K562 (cell line): ENCODE data around the gene SLC12A3. TPM values are rescaled to one million over a fixed set of nuclear protein-coding genes. Genes with fewer than 3 reads are reported as not detected.

Experiments used
- ATAC-seq: fragments of 200-7000 bp; cut with Tn5 transposase; 3 replicates; pipeline ENCODE4 v1.9.1; 2020; ENCODE audit warnings: moderate library complexity
- BruUV-seq: library from RNA; stranded (reverse); fragments of 400-500 nt; replicated peaks from 2 replicates; lab custom pipeline; 2021; lab: Mats Ljungman, UMichigan
- CTCF ChIA-PET: fragments of 300-600 bp; formaldehyde crosslinking; extraction: SDS; loops from one replicate; lab custom pipeline; 2021; ENCODE audit warnings: low intra/inter-chr PET ratio; lab: Yijun Ruan, JAX
- POLR2A ChIA-PET: fragments of 300-600, 350-650 bp; sonication (Branson Sonifier 250); formaldehyde crosslinking; extraction: SDS; loops from one replicate; lab custom pipeline; 2021; ENCODE audit warnings: antibody characterized with exemption, inconsistent platforms; lab: Yijun Ruan, JAX
- DNase-seq, 4 experiments: peaks; one replicate each; pipeline versions ENCODE4 v3.0.0 to v3.0.0-alpha.2; 2011 to 2018; ENCODE audit warnings: low spot score in 3 of 4, mixed read lengths in 3 of 4; ENCODE audit errors: extremely low read depth in 1 of 4
- FAIRE-seq: peaks from 2 replicates; lab custom pipeline; 2011; peaks lifted over from hg19 to GRCh38; lab: Jason Lieb, UNC
- H2AFZ ChIP-seq: 2 replicates; pipeline ENCODE4 v1.6.0; 2011; ENCODE audit warnings: low read depth, low read length, control low read depth, inconsistent platforms
- H3K27ac ChIP-seq: fragments of 200-600 bp; 3 replicates; pipeline ENCODE4 v1.8.0; 2011; ENCODE audit warnings: low read depth, mild to moderate bottlenecking, control low read depth, inconsistent platforms, low read length, moderate library complexity, mixed read lengths; ENCODE audit errors: extremely low read depth
- H3K27me3 ChIP-seq, 2 experiments: fragments of 300-600 bp in 1 of 2; 2 replicates in 1 of 2; 3 replicates in 1 of 2; pipeline versions ENCODE4 v1.6.0 to v1.8.0; 2011; ENCODE audit warnings: inconsistent platforms in 2 of 2, low read length in 2 of 2, mild to moderate bottlenecking in 1 of 2, mixed read lengths in 1 of 2, moderate library complexity in 1 of 2; ENCODE audit not compliant: control insufficient read depth in 2 of 2, insufficient read depth in 2 of 2
- H3K36me3 ChIP-seq: fragments of 300-600 bp; 3 replicates; pipeline ENCODE4 v1.8.0; 2011; ENCODE audit warnings: mild to moderate bottlenecking, low read length, inconsistent platforms; ENCODE audit not compliant: control insufficient read depth, insufficient read depth
- H3K4me1 ChIP-seq, 2 experiments: fragments of 200-600 bp in 1 of 2; replicated peaks in 1 of 2; 2 replicates in 1 of 2; 3 replicates in 1 of 2; pipeline versions ENCODE4 v1.5.1 to v1.8.0; 2011; ENCODE audit warnings: inconsistent platforms in 2 of 2, low read length in 2 of 2, mild to moderate bottlenecking in 1 of 2, mixed read lengths in 1 of 2, moderate library complexity in 1 of 2; ENCODE audit not compliant: control insufficient read depth in 2 of 2, insufficient read depth in 2 of 2
- H3K4me2 ChIP-seq: 2 replicates; pipeline ENCODE4 v1.6.1; 2011; ENCODE audit warnings: low read length, control low read depth, inconsistent platforms, mixed read lengths; ENCODE audit not compliant: insufficient read depth
- H3K4me3 ChIP-seq: fragments of 200-600 bp; sonication (generic), shearing (Covaris generic); 2 replicates; pipeline ENCODE4 v1.5.1; 2016; ENCODE audit warnings: control low read depth, inconsistent platforms
- H3K79me2 ChIP-seq: fragments of 200-600 bp; 3 replicates; pipeline ENCODE4 v1.8.0; 2011; ENCODE audit warnings: low read length, inconsistent platforms; ENCODE audit not compliant: control insufficient read depth, insufficient read depth
- H3K9ac ChIP-seq, 2 experiments: 2 replicates each; pipeline versions ENCODE4 v1.6.0 to v1.6.1; 2011; ENCODE audit warnings: low read depth in 2 of 2, low read length in 2 of 2, control low read depth in 1 of 2, inconsistent platforms in 1 of 2, mild to moderate bottlenecking in 1 of 2, mixed read lengths in 1 of 2; ENCODE audit not compliant: insufficient read depth in 1 of 2
- H3K9me1 ChIP-seq: one replicate; pipeline ENCODE4 v1.6.0; 2011; ENCODE audit warnings: inconsistent platforms, mild to moderate bottlenecking, low read length, moderate library complexity; ENCODE audit not compliant: control insufficient read depth, insufficient read depth
- H3K9me3 ChIP-seq: replicated peaks from 2 replicates; pipeline ENCODE4 v1.5.1; 2011; ENCODE audit warnings: low read depth, low read length, inconsistent platforms; ENCODE audit not compliant: control insufficient read depth, insufficient read depth
- H4K20me1 ChIP-seq: replicated peaks from 2 replicates; pipeline ENCODE4 v1.6.1; 2011; ENCODE audit warnings: low read length, inconsistent platforms, mixed read lengths; ENCODE audit not compliant: control insufficient read depth, insufficient read depth
- ARID1B ChIP-seq: fragments of 450-650 bp; IDR thresholded peaks from 2 replicates; pipeline ENCODE4 v1.6.1; 2016; ENCODE audit warnings: antibody characterized with exemption, mild to moderate bottlenecking, inconsistent platforms
- CBFA2T3 ChIP-seq: fragments of 450-650 bp; IDR thresholded peaks from 2 replicates; pipeline ENCODE4 v1.6.1; 2017
- HDAC8 ChIP-seq: fragments of 450-650 bp; IDR thresholded peaks from 2 replicates; pipeline ENCODE4 v1.6.1; 2016; ENCODE audit warnings: mild to moderate bottlenecking, missing genetic modification characterization, moderate library complexity, missing compliant biosample characterization
- KDM4B ChIP-seq, 2 experiments: fragments of 450-650 bp in 1 of 2; sonication (generic) in 1 of 2; IDR thresholded peaks; 2 replicates each; pipeline ENCODE4 v1.6.1; 2016 to 2017; ENCODE audit warnings: borderline replicate concordance in 2 of 2, antibody characterized with exemption in 1 of 2, low read depth in 1 of 2, mild to moderate bottlenecking in 1 of 2
- MEF2A ChIP-seq: IDR thresholded peaks from 2 replicates; pipeline ENCODE4 v1.6.1; 2011; ENCODE audit warnings: low read depth, mild to moderate bottlenecking, low read length, moderate library complexity; ENCODE audit not compliant: control insufficient read depth
- NFYB ChIP-seq: IDR thresholded peaks from 2 replicates; pipeline ENCODE4 v1.6.1; 2011; ENCODE audit warnings: mild to moderate bottlenecking, moderate library complexity; ENCODE audit not compliant: insufficient read length; ENCODE audit errors: extremely low read depth
- SIN3A ChIP-seq, 2 experiments: fragments of 150-350 bp in 1 of 2; IDR thresholded peaks; 2 replicates each; pipeline ENCODE4 v1.6.1; 2011 to 2016; ENCODE audit warnings: borderline replicate concordance in 2 of 2, low read depth in 2 of 2, low read length in 2 of 2, mild to moderate bottlenecking in 2 of 2, moderate library complexity in 2 of 2; ENCODE audit not compliant: control insufficient read depth in 1 of 2
- TAL1 ChIP-seq: fragments of 450-650 bp; IDR thresholded peaks from 2 replicates; pipeline ENCODE4 v1.6.1; 2016; ENCODE audit warnings: mild to moderate bottlenecking
- TEAD1 ChIP-seq, 2 experiments: fragments of 450-650 bp in 1 of 2; sonication (generic) in 1 of 2; formaldehyde crosslinking; IDR thresholded peaks; 2 replicates each; pipeline versions ENCODE4 v1.4.0 to v1.8.0; 2020 to 2022; ENCODE audit warnings: mild to moderate bottlenecking in 2 of 2, missing genetic modification reagents in 1 of 2
- ZFP36 ChIP-seq: fragments of 150-350 bp; IDR thresholded peaks from 2 replicates; pipeline ENCODE4 v1.6.1; 2018; ENCODE audit warnings: low read length, low read depth; ENCODE audit not compliant: partially characterized antibody
- ZNF507 ChIP-seq: conservative IDR thresholded peaks from 2 replicates; pipeline ENCODE4 v1.6.1; 2017; ENCODE audit warnings: missing genetic modification characterization, missing compliant biosample characterization
- in situ Hi-C: fragments of 300-500 bp; cut with MboI; formaldehyde crosslinking; loops from 4 replicates; pipeline ENCODE4 v1.15.0; 2018; ENCODE audit warnings: inconsistent platforms, mixed read lengths
- intact Hi-C: fragments of 100-400 bp; cut with micrococcal nuclease; formaldehyde crosslinking; loops from 2 replicates; pipeline ENCODE4 v1.14.2; 2022
- polyA plus RNA-seq, 8 experiments: library from polyadenylated mRNA; depleted of rRNA in 4 of 8; stranded (reverse) in 5 of 8; unstranded in 3 of 8; fragments of >200 nt; fragmentation: Nextera tagmentation in 2 of 8; fragmentation: Illumina TruSeq in 1 of 8; extraction: Ambion mirVana in 2 of 8; extraction: Trizol in 1 of 8; gene quantifications; 2 replicates each; pipeline versions ENCODE4 v1.2.1 to v1.2.3, GENCODE V29; 2011 to 2014; ENCODE audit warnings: inconsistent platforms in 1 of 8, missing spikeins in 1 of 8
- total RNA-seq, 7 experiments: library from RNA; depleted of rRNA in 6 of 7; stranded (reverse); fragments of >200 nt in 6 of 7; fragmentation: Illumina TruSeq in 2 of 7; extraction: Trizol in 2 of 7; gene quantifications; 2 replicates each; pipeline versions ENCODE4 v1.2.1 to v1.2.3, GENCODE V29; 2011 to 2021; ENCODE audit warnings: low replicate concordance in 1 of 7
- TF ChIP-seq, protein P1 (sequence below): fragments of 250-450 bp; sonication (Bioruptor Pico); IDR thresholded peaks from 2 replicates; pipeline ENCODE4 v1.8.0; 2022; ENCODE audit warnings: inconsistent platforms
- TF ChIP-seq, protein P2 (sequence below): fragments of 450-650 bp; IDR thresholded peaks from 2 replicates; pipeline ENCODE4 v1.6.1; 2016; ENCODE audit warnings: borderline replicate concordance

Gene SLC12A3
- total and polyA plus RNA-seq, 9 of the 15 experiments (the other 6 are each of a cell fraction or from before 2014, with no cell fraction given) = not detected

DNA sequence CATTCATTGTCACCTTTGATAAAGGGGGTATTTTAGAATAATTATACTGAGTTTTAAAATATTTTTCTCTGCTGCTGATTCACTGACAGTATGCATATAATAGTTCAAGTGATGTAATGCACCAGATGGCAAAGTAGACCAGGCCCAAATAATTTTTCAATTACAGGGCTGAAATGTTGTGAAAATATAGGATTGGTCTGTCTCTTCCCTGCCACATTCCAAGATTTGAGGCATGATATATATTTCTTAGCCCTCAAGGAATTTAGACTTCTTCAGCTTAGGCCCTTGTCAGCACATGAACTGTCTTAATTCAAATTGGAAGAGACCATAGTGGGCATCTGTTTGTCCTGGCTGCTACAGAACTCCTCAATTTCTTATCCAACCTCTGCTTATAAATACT lies 39.2 kb upstream of the SLC12A3 start:
- no peak overlapping the region for H2AFZ ChIP-seq
- in situ Hi-C loops (no loop called here), intact Hi-C loops (no loop called here)
- no peak for FAIRE-seq
- H3K27ac ChIP-seq = no peak overlapping the region
- no peak for ATAC-seq
- no peaks in the 10 kb centered on the region for H3K9me1 ChIP-seq
- POLR2A ChIA-PET = no interaction called here
- peaks cover 73% of the 10 kb centered on the region; the same call in 2 of the 3 replicates for H3K36me3 ChIP-seq
- no peak overlapping the region for H3K4me3 ChIP-seq
- TF ChIP-seq TAL1 (no peak), KDM4B (IDR thresholded peaks at IDR 0.05; ENCODE audit: borderline replicate concordance in 2 of 2, low read depth in 1 of 2) (no peak), NFYB (no peak), SIN3A (IDR thresholded peaks at IDR 0.05; ENCODE audit: borderline replicate concordance in 2 of 2, control insufficient read depth in 1 of 2, low read depth in 2 of 2, low read length in 2 of 2) (no peak), TEAD1 (CRISPR knock-in tag; IDR thresholded peaks at IDR 0.05) (no peak), MEF2A (no peak), HDAC8 (tag) (no peak), ARID1B (no peak), ZFP36 (no peak), ZNF507 (no peak), CBFA2T3 (no peak)
- TF ChIP-seq, protein P1, sequence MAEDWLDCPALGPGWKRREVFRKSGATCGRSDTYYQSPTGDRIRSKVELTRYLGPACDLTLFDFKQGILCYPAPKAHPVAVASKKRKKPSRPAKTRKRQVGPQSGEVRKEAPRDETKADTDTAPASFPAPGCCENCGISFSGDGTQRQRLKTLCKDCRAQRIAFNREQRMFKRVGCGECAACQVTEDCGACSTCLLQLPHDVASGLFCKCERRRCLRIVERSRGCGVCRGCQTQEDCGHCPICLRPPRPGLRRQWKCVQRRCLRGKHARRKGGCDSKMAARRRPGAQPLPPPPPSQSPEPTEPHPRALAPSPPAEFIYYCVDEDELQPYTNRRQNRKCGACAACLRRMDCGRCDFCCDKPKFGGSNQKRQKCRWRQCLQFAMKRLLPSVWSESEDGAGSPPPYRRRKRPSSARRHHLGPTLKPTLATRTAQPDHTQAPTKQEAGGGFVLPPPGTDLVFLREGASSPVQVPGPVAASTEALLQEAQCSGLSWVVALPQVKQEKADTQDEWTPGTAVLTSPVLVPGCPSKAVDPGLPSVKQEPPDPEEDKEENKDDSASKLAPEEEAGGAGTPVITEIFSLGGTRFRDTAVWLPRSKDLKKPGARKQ (CRISPR knock-in tag) = no peak
- TF ChIP-seq, protein P2, sequence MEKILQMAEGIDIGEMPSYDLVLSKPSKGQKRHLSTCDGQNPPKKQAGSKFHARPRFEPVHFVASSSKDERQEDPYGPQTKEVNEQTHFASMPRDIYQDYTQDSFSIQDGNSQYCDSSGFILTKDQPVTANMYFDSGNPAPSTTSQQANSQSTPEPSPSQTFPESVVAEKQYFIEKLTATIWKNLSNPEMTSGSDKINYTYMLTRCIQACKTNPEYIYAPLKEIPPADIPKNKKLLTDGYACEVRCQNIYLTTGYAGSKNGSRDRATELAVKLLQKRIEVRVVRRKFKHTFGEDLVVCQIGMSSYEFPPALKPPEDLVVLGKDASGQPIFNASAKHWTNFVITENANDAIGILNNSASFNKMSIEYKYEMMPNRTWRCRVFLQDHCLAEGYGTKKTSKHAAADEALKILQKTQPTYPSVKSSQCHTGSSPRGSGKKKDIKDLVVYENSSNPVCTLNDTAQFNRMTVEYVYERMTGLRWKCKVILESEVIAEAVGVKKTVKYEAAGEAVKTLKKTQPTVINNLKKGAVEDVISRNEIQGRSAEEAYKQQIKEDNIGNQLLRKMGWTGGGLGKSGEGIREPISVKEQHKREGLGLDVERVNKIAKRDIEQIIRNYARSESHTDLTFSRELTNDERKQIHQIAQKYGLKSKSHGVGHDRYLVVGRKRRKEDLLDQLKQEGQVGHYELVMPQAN = no peak
- H3K4me2 ChIP-seq = no peak overlapping the region
- CTCF ChIA-PET = no interaction called here
- BruUV-seq = no TSS peak
- DNase-seq = no peak
- no peaks in the 10 kb centered on the region for H3K9me3 ChIP-seq
- H3K4me1 ChIP-seq = no peaks in the 10 kb centered on the region
- no peaks in the 10 kb centered on the region for H4K20me1 ChIP-seq
- no peaks in the 10 kb centered on the region for H3K79me2 ChIP-seq
- H3K27me3 ChIP-seq = no peaks in the 10 kb centered on the region
- no peak overlapping the region for H3K9ac ChIP-seq
